Measurements from ENCODE around the gene IFNA16. TPM values are rescaled to one million over a fixed set of nuclear protein-coding genes. Genes with fewer than 3 reads are reported as not detected.
"Not testable (repeated sequence)": the region's sequence is repeated elsewhere in the genome, so short reads cannot be mapped to it uniquely, and the experiment has no call there.

IFNA16 gene
- total RNA-seq, 1 donor from 2014 or later = not detected

- intact Hi-C loops (cut with micrococcal nuclease) = no loop called here
- Mint-ChIP-seq H3K9me3 (no peaks in the 10 kb centered on the region), H3K4me3 (no peak overlapping the region), H3K4me1 (ENCODE audit: low read depth) (no peaks in the 10 kb centered on the region), H3K27ac (no peak overlapping the region), H3K27me3 (ENCODE audit: insufficient read depth) (peaks cover 44% of the 10 kb centered on the region), H3K36me3 (ENCODE audit: low read depth) (no peaks in the 10 kb centered on the region)
- no peak for DNase-seq (ENCODE audit: low spot score)
These were observed 45.0 kb downstream of the IFNA16 start for GRCh38 chr9:21172156-21172555.

- no peaks in the 10 kb centered on the region for H3K36me3 Mint-ChIP-seq (ENCODE audit: low read depth)
- H3K4me3 Mint-ChIP-seq = no peak overlapping the region
- no peaks in the 10 kb centered on the region for H3K4me1 Mint-ChIP-seq (ENCODE audit: low read depth)
- no peak overlapping the region for H3K27ac Mint-ChIP-seq
- no peak for DNase-seq (ENCODE audit: low spot score)
- H3K9me3 Mint-ChIP-seq = no peaks in the 10 kb centered on the region
- intact Hi-C loops (cut with micrococcal nuclease) = no loop called here
- peaks cover 49% of the 10 kb centered on the region for H3K27me3 Mint-ChIP-seq (ENCODE audit: insufficient read depth)
These were observed 45.8 kb downstream of the IFNA16 start for GRCh38 chr9:21171351-21171750.

- DNase-seq (ENCODE audit: low spot score); H3K4me1 Mint-ChIP-seq (ENCODE audit: low read depth); H3K27ac Mint-ChIP-seq; H3K9me3 Mint-ChIP-seq; H3K4me3 Mint-ChIP-seq; H3K36me3 Mint-ChIP-seq (ENCODE audit: low read depth); intact Hi-C loops (cut with micrococcal nuclease): not testable (repeated sequence)
- H3K27me3 Mint-ChIP-seq (ENCODE audit: insufficient read depth) = peaks cover 32% of the 10 kb centered on the region
These were observed 50.6 kb downstream of the IFNA16 start, which contains the start of gene IFNA21 for GRCh38 chr9:21166560-21166959. Gene IFNA21, minus strand, starts transcription at chr9:21166660. Its CDS starts 48 bp downstream, at chr9:21166612.

Other genes starting within 250 kb of the IFNA16 start
- 2.7 and 3.0 TPM in 2 replicates for gene HACD4, start 185.7 kb downstream of the IFNA16 start, total RNA-seq
- gene IFNB1, start 139.4 kb downstream of the IFNA16 start, total RNA-seq = 0.23 TPM in 1 of 2 replicates, not detected in the other
- not detected in 2 replicates for gene IFNW1, start 75.5 kb downstream of the IFNA16 start, total RNA-seq
- not detected in 2 replicates for gene IFNA21, start 50.7 kb downstream of the IFNA16 start, total RNA-seq
- gene IFNA4, start 29.7 kb downstream of the IFNA16 start, total RNA-seq = not detected in 2 replicates
- gene IFNA7, start 15.1 kb downstream of the IFNA16 start, total RNA-seq = not detected in 2 replicates
- gene IFNA10, start 10.2 kb downstream of the IFNA16 start, total RNA-seq = not detected in 2 replicates
- gene IFNA17, start 10.9 kb upstream of the IFNA16 start, total RNA-seq = not detected in 2 replicates
- gene IFNA14, start 22.7 kb upstream of the IFNA16 start, total RNA-seq = not detected in 2 replicates
- not detected in 2 replicates for gene IFNA5, start 88.0 kb upstream of the IFNA16 start, total RNA-seq
- 14.1 and 15.6 TPM in 2 replicates for gene KLHL9, start 118.1 kb upstream of the IFNA16 start, total RNA-seq
- not detected in 2 replicates for gene IFNA6, start 133.6 kb upstream of the IFNA16 start, total RNA-seq
- gene IFNA13, start 150.7 kb upstream of the IFNA16 start, total RNA-seq = not detected in 2 replicates
- gene IFNA2, start 168.1 kb upstream of the IFNA16 start, total RNA-seq = not detected in 2 replicates
- gene IFNA8, start 191.8 kb upstream of the IFNA16 start, total RNA-seq = not detected in 2 replicates
- gene IFNA1, start 223.1 kb upstream of the IFNA16 start, total RNA-seq = not detected in 2 replicates